ENCODE results near the gene TPSD1.
"Not testable (repeated sequence)": the region's sequence is repeated elsewhere in the genome, so short reads cannot be mapped to it uniquely, and the experiment has no call there.

DNA sequence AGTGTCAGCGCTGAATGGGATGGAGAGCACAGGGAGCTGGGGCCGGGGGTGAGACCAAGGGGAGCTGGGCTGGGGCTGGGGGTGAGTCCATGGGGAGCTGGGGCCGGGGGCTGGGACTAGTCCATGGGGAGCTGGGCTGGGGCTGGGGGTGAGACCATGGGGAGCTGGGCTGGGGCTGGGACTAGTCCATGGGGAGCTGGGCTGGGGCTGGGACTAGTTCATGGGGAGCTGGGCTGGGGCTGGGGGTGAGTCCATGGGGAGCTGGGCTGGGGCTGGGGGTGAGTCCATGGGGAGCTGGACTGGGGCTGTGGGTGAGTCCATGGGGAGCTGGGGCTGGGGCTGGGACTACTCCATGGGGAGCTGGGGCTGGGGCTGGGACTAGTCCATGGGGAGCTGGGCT, 1.0 kb upstream of the TPSD1 start:
- not testable (repeated sequence) for TF ChIP-seq POLR2AphosphoS5, POLR2A, TAF1, SPI1 (IDR thresholded peaks at IDR 0.05; ENCODE audit: low read depth, low read length)
